HepG2 (cell line): ENCODE measurements around the gene RELL1. TPM values are rescaled to one million over a fixed set of nuclear protein-coding genes. Genes with fewer than 3 reads are reported as not detected.

Experiments
- ATAC-seq: fragments of 200-7000 bp; cut with Tn5 transposase; 3 replicates; pipeline ENCODE4 v1.9.1; 2020; ENCODE audit warnings: mild to moderate bottlenecking, moderate library complexity
- BruUV-seq: library from RNA; stranded (reverse); fragments of 400-500 nt; replicated peaks from 2 replicates; lab custom pipeline; 2021; lab: Mats Ljungman, UMichigan
- CTCF ChIA-PET: fragments of 300-600 bp; formaldehyde crosslinking; extraction: SDS; loops from one replicate; lab custom pipeline; 2021; ENCODE audit warnings: low total read pairs, inconsistent platforms, low intra/inter-chr PET ratio; lab: Yijun Ruan, JAX
- POLR2A ChIA-PET: fragments of 350-600 bp; sonication (Branson Sonifier 250); formaldehyde crosslinking; loops from one replicate; lab custom pipeline; 2020; ENCODE audit warnings: antibody characterized with exemption, inconsistent platforms; lab: Yijun Ruan, JAX
- DNase-seq: peaks from one replicate; pipeline ENCODE4 v3.0.0-alpha.2; 2015; ENCODE audit warnings: low spot score
- FAIRE-seq: peaks from 3 replicates; lab custom pipeline; 2011; peaks lifted over from hg19 to GRCh38; lab: Jason Lieb, UNC
- H2AFZ ChIP-seq: one replicate; pipeline ENCODE4 v1.6.1; 2011; ENCODE audit warnings: low read length, inconsistent platforms
- H3K27ac ChIP-seq: fragments of 300-600 bp; 3 replicates; pipeline ENCODE4 v1.8.0; 2011; ENCODE audit warnings: mixed run types, mild to moderate bottlenecking, mixed read lengths, low read length, inconsistent platforms; ENCODE audit not compliant: insufficient read depth; ENCODE audit errors: extremely low read length
- H3K27me3 ChIP-seq, 2 experiments: fragments of 200-600 bp in 1 of 2; 2 replicates in 1 of 2; 3 replicates in 1 of 2; pipeline versions ENCODE4 v1.6.0 to v1.8.0; 2011; ENCODE audit warnings: low read length in 2 of 2, mild to moderate bottlenecking in 2 of 2, moderate library complexity in 2 of 2, inconsistent platforms in 1 of 2; ENCODE audit not compliant: insufficient read depth in 2 of 2, control insufficient read depth in 1 of 2
- H3K36me3 ChIP-seq, 2 experiments: fragments of 200-600 bp in 1 of 2; replicated peaks in 1 of 2; 2 replicates in 1 of 2; 3 replicates in 1 of 2; pipeline versions ENCODE4 v1.5.1 to v1.8.0; 2011; ENCODE audit warnings: low read length in 2 of 2, inconsistent platforms in 1 of 2; ENCODE audit not compliant: insufficient read depth in 2 of 2, control insufficient read depth in 1 of 2
- H3K4me1 ChIP-seq: 2 replicates; pipeline ENCODE4 v1.5.1; 2012; ENCODE audit warnings: low read length, inconsistent platforms; ENCODE audit not compliant: insufficient read depth
- H3K4me2 ChIP-seq: 2 replicates; pipeline ENCODE4 v1.6.0; 2011; ENCODE audit warnings: low read depth, low read length, inconsistent platforms
- H3K4me3 ChIP-seq, 3 experiments: fragments of 200-600 bp in 1 of 3; sonication (generic), shearing (Covaris generic) in 1 of 3; replicated peaks in 1 of 3; 2 replicates each; pipeline ENCODE4 v1.5.1; 2011 to 2016; ENCODE audit warnings: low read length in 3 of 3, inconsistent platforms in 2 of 3, low read depth in 2 of 3, mild to moderate bottlenecking in 2 of 3, control low read depth in 1 of 3, mixed read lengths in 1 of 3; ENCODE audit not compliant: insufficient read depth in 1 of 3
- H3K79me2 ChIP-seq: one replicate; pipeline ENCODE4 v1.6.1; 2011; ENCODE audit warnings: low read length, inconsistent platforms; ENCODE audit not compliant: insufficient read depth
- H3K9ac ChIP-seq: 2 replicates; pipeline ENCODE4 v1.6.0; 2011; ENCODE audit warnings: mild to moderate bottlenecking, low read depth, low read length, inconsistent platforms; ENCODE audit not compliant: insufficient read depth
- H3K9me3 ChIP-seq: 2 replicates; pipeline ENCODE4 v1.5.1; 2012; ENCODE audit warnings: mild to moderate bottlenecking, low read length
- H4K20me1 ChIP-seq: 2 replicates; pipeline ENCODE4 v1.6.0; 2011; ENCODE audit warnings: inconsistent platforms, mild to moderate bottlenecking, low read length, moderate library complexity; ENCODE audit not compliant: insufficient read depth
- ARNT ChIP-seq: fragments of 450-650 bp; IDR thresholded peaks from 2 replicates; pipeline ENCODE4 v1.6.1; 2017
- ATF4 ChIP-seq, 2 experiments: fragments of 450-650 bp in 1 of 2; sonication (generic) in 1 of 2; formaldehyde crosslinking; IDR thresholded peaks; 2 replicates each; pipeline versions ENCODE4 v1.5.0 to v1.8.0; 2020 to 2022; ENCODE audit warnings: mild to moderate bottlenecking in 1 of 2, missing genetic modification reagents in 1 of 2
- BATF2 ChIP-seq: sonication (generic); formaldehyde crosslinking; IDR thresholded peaks from 2 replicates; pipeline ENCODE4 v1.8.0; 2022; ENCODE audit warnings: mild to moderate bottlenecking, missing genetic modification reagents, moderate library complexity
- FOXA1 ChIP-seq, 2 experiments: fragments of 450-650 bp in 1 of 2; sonication (generic) in 1 of 2; formaldehyde crosslinking in 1 of 2; IDR thresholded peaks; 2 replicates each; pipeline versions ENCODE4 v1.4.0 to v1.6.1; 2016 to 2020; ENCODE audit warnings: missing genetic modification reagents in 1 of 2
- IKZF5 ChIP-seq: IDR thresholded peaks from 2 replicates; pipeline ENCODE4 v1.6.1; 2018; ENCODE audit warnings: missing genetic modification reagents, mild to moderate bottlenecking, missing compliant biosample characterization
- ZNF367 ChIP-seq: sonication (generic); formaldehyde crosslinking; IDR thresholded peaks from 2 replicates; pipeline ENCODE4 v1.4.0; 2020; ENCODE audit warnings: missing genetic modification reagents, borderline replicate concordance
- ZNF652 ChIP-seq: IDR thresholded peaks from 2 replicates; pipeline ENCODE4 v1.6.1; 2016; ENCODE audit warnings: low read depth, borderline replicate concordance
- ZNF761 ChIP-seq: sonication (generic); formaldehyde crosslinking; conservative IDR thresholded peaks from 2 replicates; pipeline ENCODE4 v1.4.0; 2020; ENCODE audit warnings: mild to moderate bottlenecking, missing genetic modification reagents
- WGBS: methylation state at CpG from one replicate; pipeline ENCODE4 v1.1.6; 2017; ENCODE audit warnings: low lambda C conversion rate; 5-methylcytosine and 5-hydroxymethylcytosine counted together
- in situ Hi-C: cut with HindIII; loops from 2 replicates; pipeline ENCODE4 v1.10.0; 2017; ENCODE audit warnings: low pct_unique_long_range_greater_than_20kb; ENCODE audit not compliant: extremely low pct_ligation_motif_present
- intact Hi-C: fragments of 100-400 bp; cut with micrococcal nuclease; formaldehyde crosslinking; loops from one replicate; pipeline ENCODE4 v1.10.0; 2022; ENCODE audit not compliant: unreplicated experiment
- polyA plus RNA-seq, 8 experiments: library from polyadenylated mRNA; depleted of rRNA in 3 of 8; stranded (reverse) in 7 of 8; unstranded in 1 of 8; fragments of >200 nt; fragmentation: Illumina TruSeq in 4 of 8; extraction: Trizol in 4 of 8; gene quantifications; 2 replicates each; pipeline versions ENCODE4 v1.2.1 to v1.2.3, GENCODE V29; 2011 to 2016; ENCODE audit warnings: low read depth in 4 of 8, missing spikeins in 1 of 8, mixed read lengths in 1 of 8; ENCODE audit not compliant: insufficient read depth in 1 of 8
- total RNA-seq, 5 experiments: library from RNA; depleted of rRNA; stranded (reverse); fragments of >200 nt; fragmentation: Illumina TruSeq; extraction: Trizol; gene quantifications; 2 replicates each; pipeline ENCODE4 v1.2.3, GENCODE V29; 2016; ENCODE audit warnings: low read depth in 1 of 5

The RELL1 gene
- total and polyA plus RNA-seq, 2 of the 13 experiments (the other 11 are each of a cell fraction or from before 2014, with no cell fraction given), result 8.4 to 58.4 TPM

GRCh38 chr4:37675587-37676290 is 10.4 kb downstream of the RELL1 start:
- no peak overlapping the region for H3K4me3 ChIP-seq
- H3K79me2 ChIP-seq, result peaks cover 79% of the 10 kb centered on the region
- no peak for FAIRE-seq
- CTCF ChIA-PET, result no interaction called here
- H3K4me1 ChIP-seq, result peaks cover 48% of the 10 kb centered on the region
- no peaks in the 10 kb centered on the region for H3K27me3 ChIP-seq
- no peak overlapping the region for H3K27ac ChIP-seq
- POLR2A ChIA-PET, result interaction anchor here (1.2 to 1.6 kb wide), 2 partner anchors 11 kb away, joined by 3 to 5 read pairs; partner anchors contain the start of gene RELL1
- no peak; the same call in 2 of the 3 replicates for ATAC-seq
- DNase-seq, result no peak
- no peaks in the 10 kb centered on the region for H4K20me1 ChIP-seq
- BruUV-seq, result no TSS peak
- intact Hi-C loops, result no loop called here
- no peak overlapping the region for H3K9ac ChIP-seq
- 83% methylated on average over 1 of the region's 1 CpG for WGBS
- no peak overlapping the region for H2AFZ ChIP-seq
- no peaks in the 10 kb centered on the region for H3K9me3 ChIP-seq
- in situ Hi-C loops, result no loop called here
- TF ChIP-seq ARNT, result no peak
- no peak for TF ChIP-seq ZNF652
- no peak for TF ChIP-seq ZNF761 (CRISPR knock-in tag)
- TF ChIP-seq FOXA1 (IDR thresholded peaks at IDR 0.05), result no peak
- no peak for TF ChIP-seq FOXA1 (CRISPR knock-in tag; IDR thresholded peaks at IDR 0.05)
- no peak for TF ChIP-seq ATF4 (CRISPR knock-in tag; IDR thresholded peaks at IDR 0.05)
- TF ChIP-seq BATF2 (CRISPR knock-in tag), result no peak
- no peak for TF ChIP-seq ZNF367 (CRISPR knock-in tag)
- no peak for TF ChIP-seq IKZF5 (CRISPR knock-in tag)
- no peak overlapping the region for H3K4me2 ChIP-seq
- H3K36me3 ChIP-seq, result peaks cover 4% of the 10 kb centered on the region in 2 experiments; a peak in 1 of 5 replicates
